ENCODE data around the gene NDUFB8.

GRCh38 chr10:100535338-100535714 lies 5.7 kb upstream of the NDUFB8 start:
- TF ChIP-seq CTCF (IDR thresholded peaks at IDR 0.05) = no peak
- TF ChIP-seq POLR2A (IDR thresholded peaks at IDR 0.05) = no peak
